NCI-H187 (cell line): Measurements from ENCODE around the gene PTPN1.
A peak's percentile ranks its signal among the peaks of the same experiment; 100 is the strongest.

Experiments used
- DNase-seq, 2 experiments: peaks; one replicate each; lab custom pipeline; 2025; lab: John Stamatoyannopoulos, UW

The PTPN1 gene

GRCh38 chr20:50577175-50578018 lies 67.2 kb downstream of the PTPN1 start:
- DNase-seq: no peak

GRCh38 chr20:50578061-50578777 lies 68.0 kb downstream of the PTPN1 start:
- DNase-seq: no peak

GRCh38 chr20:50578778-50579165 lies 68.6 kb downstream of the PTPN1 start:
- no peak for DNase-seq

- no peak for DNase-seq
Measured at GRCh38 chr20:50579511-50579910, 69.3 kb downstream of the PTPN1 start.

- no peak for DNase-seq
Measured at GRCh38 chr20:50580016-50580747, 70.0 kb downstream of the PTPN1 start.

- DNase-seq: no peak
Measured at GRCh38 chr20:50580842-50581544, 70.8 kb downstream of the PTPN1 start.

GRCh38 chr20:50582092-50582491 lies 71.9 kb downstream of the PTPN1 start:
- no peak for DNase-seq

- no peak for DNase-seq
Measured at GRCh38 chr20:50582591-50583234, 72.5 kb downstream of the PTPN1 start.

- no peak for DNase-seq
Measured at GRCh38 chr20:50583442-50584150, 73.4 kb downstream of the PTPN1 start.

- no peak for DNase-seq
Measured at GRCh38 chr20:50584687-50585086, 74.5 kb downstream of the PTPN1 start.

GRCh38 chr20:50585214-50585613 lies 75.0 kb downstream of the PTPN1 start:
- no peak for DNase-seq

GRCh38 chr20:50585678-50586077 lies 75.5 kb downstream of the PTPN1 start:
- DNase-seq: no peak

GRCh38 chr20:50586531-50587232 lies 76.5 kb downstream of the PTPN1 start:
- peak; percentile 26 to 68 for DNase-seq

GRCh38 chr20:50587291-50587961 lies 77.2 kb downstream of the PTPN1 start:
- DNase-seq: no peak

GRCh38 chr20:50588034-50588736 lies 78.0 kb downstream of the PTPN1 start:
- peak in 1 of 2 experiments; percentile 20 for DNase-seq

GRCh38 chr20:50589548-50590347 lies 79.6 kb downstream of the PTPN1 start:
- no peak for DNase-seq

GRCh38 chr20:50590348-50590664 lies 80.1 kb downstream of the PTPN1 start:
- DNase-seq: peak; percentile 37 to 61

GRCh38 chr20:50591233-50591852 lies 81.2 kb downstream of the PTPN1 start:
- no peak for DNase-seq
